HG02588 (cell line): ENCODE results near the gene OGA.
"Not testable (repeated sequence)": the region's sequence is repeated elsewhere in the genome, so short reads cannot be mapped to it uniquely, and the experiment has no call there.

ENCODE experiments used
- ATAC-seq: cut with Tn5 transposase; IDR thresholded peaks from one replicate; pipeline ENCODE4 v1.9.1; 2021; ENCODE audit warnings: mild to moderate bottlenecking, moderate library complexity; ENCODE audit not compliant: unreplicated experiment

Gene OGA

GRCh38 chr10:101807158-101807557 is 11.1 kb downstream of the OGA start:
- no peak for ATAC-seq

GRCh38 chr10:101803511-101803910 is 14.7 kb downstream of the OGA start:
- no peak for ATAC-seq

GRCh38 chr10:101797403-101798059 is 20.7 kb downstream of the OGA start:
- no peak for ATAC-seq

- no peak for ATAC-seq
Observed at GRCh38 chr10:101793526-101793925, 24.7 kb downstream of the OGA start.

- no peak for ATAC-seq
Observed at GRCh38 chr10:101789686-101790085, 28.6 kb downstream of the OGA start.

GRCh38 chr10:101789231-101789630 is 29.0 kb downstream of the OGA start:
- not testable (repeated sequence) for ATAC-seq

- ATAC-seq, result no peak
Observed at GRCh38 chr10:101785801-101786200, 32.4 kb downstream of the OGA start.

- ATAC-seq, result no peak
Observed at GRCh38 chr10:101784558-101784957, 33.7 kb downstream of the OGA start.

GRCh38 chr10:101783736-101784118 is 34.5 kb downstream of the OGA start:
- no peak for ATAC-seq

- ATAC-seq, result peak; percentile 67
Observed at GRCh38 chr10:101782811-101783735, 35.2 kb downstream of the OGA start, which contains the start of gene NPM3. TSS of gene NPM3 (minus strand) at chr10:101783446. CDS start at chr10:101783390, 56 bp downstream.

GRCh38 chr10:101781984-101782810 is 36.0 kb downstream of the OGA start:
- no peak for ATAC-seq

- no peak for ATAC-seq
Observed at GRCh38 chr10:101781655-101781983, 36.6 kb downstream of the OGA start.

- ATAC-seq, result no peak
Observed at GRCh38 chr10:101780818-101781654, 37.2 kb downstream of the OGA start.

GRCh38 chr10:101780187-101780817 is 37.9 kb downstream of the OGA start:
- no peak for ATAC-seq

- ATAC-seq, result no peak
Observed at GRCh38 chr10:101779544-101780186, 38.6 kb downstream of the OGA start.

GRCh38 chr10:101778781-101779543 is 39.3 kb downstream of the OGA start:
- no peak for ATAC-seq

GRCh38 chr10:101778151-101778780 is 40.0 kb downstream of the OGA start:
- no peak for ATAC-seq

GRCh38 chr10:101777619-101778145 is 40.6 kb downstream of the OGA start:
- ATAC-seq, result no peak
